PC-3 (cell line): Measurements from ENCODE around the gene CAMK1G. TPM values are rescaled to one million over a fixed set of nuclear protein-coding genes. Genes with fewer than 3 reads are reported as not detected.

ENCODE experiments used
- ATAC-seq: fragments of 200-7000 bp; cut with Tn5 transposase; 2 replicates; pipeline ENCODE4 v1.9.1; 2020; ENCODE audit warnings: mild to moderate bottlenecking, moderate library complexity
- BruUV-seq: library from RNA; stranded (reverse); fragments of 400-500 nt; replicated peaks from 2 replicates; lab custom pipeline; 2021; lab: Mats Ljungman, UMichigan
- CTCF ChIA-PET: fragments of 300-600 bp; sonication (Branson Sonifier 250); formaldehyde crosslinking; loops from one replicate; lab custom pipeline; 2022; ENCODE audit warnings: antibody characterized with exemption; lab: Charles Lee
- POLR2A ChIA-PET: fragments of 300-600 bp; sonication (Branson Sonifier 250); formaldehyde crosslinking; loops from one replicate; lab custom pipeline; 2022; ENCODE audit warnings: antibody characterized with exemption; ENCODE audit not compliant: unreplicated experiment; lab: Charles Lee
- DNase-seq: peaks from one replicate; pipeline ENCODE4 v3.0.0-alpha.2; 2015
- H2AFZ ChIP-seq: fragments of 300-600 bp; sonication (generic); 2 replicates; pipeline ENCODE4 v1.6.0; 2016; ENCODE audit warnings: antibody characterized with exemption, low read length
- H3F3A ChIP-seq: fragments of 300-600 bp; sonication (generic); one replicate; pipeline ENCODE4 v1.6.0; 2017; ENCODE audit warnings: antibody characterized with exemption, low read length, control low read depth, mild to moderate bottlenecking; ENCODE audit not compliant: unreplicated experiment
- H3K27ac ChIP-seq: fragments of 300-600 bp; sonication (generic); 2 replicates; pipeline ENCODE4 v1.5.1; 2016; ENCODE audit warnings: mild to moderate bottlenecking, low read length
- H3K27me3 ChIP-seq: fragments of 300-600 bp; sonication (generic); 2 replicates; pipeline ENCODE4 v1.6.1; 2016; ENCODE audit warnings: low read length, mixed read lengths
- H3K36me3 ChIP-seq: fragments of 300-600 bp; sonication (generic); 2 replicates; pipeline ENCODE4 v1.6.1; 2016; ENCODE audit warnings: low read depth, mixed run types, low read length, mixed read lengths
- H3K4me1 ChIP-seq: fragments of 300-600 bp; sonication (generic); 2 replicates; pipeline ENCODE4 v1.5.1; 2016; ENCODE audit warnings: low read length; ENCODE audit not compliant: insufficient read depth
- H3K4me2 ChIP-seq: fragments of 300-600 bp; sonication (generic); 2 replicates; pipeline ENCODE4 v1.6.0; 2016; ENCODE audit warnings: low read length
- H3K4me3 ChIP-seq: fragments of 300-600 bp; sonication (generic); 2 replicates; pipeline ENCODE4 v1.5.1; 2016; ENCODE audit warnings: mild to moderate bottlenecking, low read length, mixed read lengths
- H3K79me2 ChIP-seq: fragments of 300-600 bp; sonication (generic); 2 replicates; pipeline ENCODE4 v1.6.1; 2017; ENCODE audit warnings: low read length, mixed read lengths
- H3K9ac ChIP-seq: fragments of 300-600 bp; sonication (generic); 2 replicates; pipeline ENCODE4 v1.6.0; 2016; ENCODE audit warnings: mild to moderate bottlenecking, low read length
- H3K9me2 ChIP-seq: fragments of 300-600 bp; sonication (generic); replicated peaks from 2 replicates; pipeline ENCODE4 v1.6.1; 2016; ENCODE audit warnings: mixed run types, low read length, mixed read lengths
- H3K9me3 ChIP-seq: fragments of 300-600 bp; sonication (generic); 2 replicates; pipeline ENCODE4 v1.6.1; 2016; ENCODE audit warnings: low read length, mixed read lengths
- H4K20me1 ChIP-seq: fragments of 300-600 bp; sonication (generic); 2 replicates; pipeline ENCODE4 v1.6.1; 2016; ENCODE audit warnings: low read length, mixed read lengths
- CTCF ChIP-seq: fragments of 300-600 bp; sonication (generic); conservative IDR thresholded peaks from 2 replicates; pipeline ENCODE4 v1.5.1; 2017; ENCODE audit warnings: antibody characterized with exemption, low read depth, mild to moderate bottlenecking, low read length
- EZH2 ChIP-seq: fragments of 300-600 bp; sonication (generic); IDR thresholded peaks from one replicate; pipeline ENCODE4 v1.6.1; 2017; ENCODE audit warnings: antibody characterized with exemption, mild to moderate bottlenecking, low read length; ENCODE audit not compliant: unreplicated experiment
- EZH2phosphoT487 ChIP-seq: fragments of 300-600 bp; sonication (generic); IDR thresholded peaks from 2 replicates; pipeline ENCODE4 v1.6.1; 2018; ENCODE audit warnings: mild to moderate bottlenecking, antibody characterized with exemption, low read length, borderline replicate concordance
- intact Hi-C: fragments of 100-400 bp; cut with micrococcal nuclease; formaldehyde crosslinking; loops from 2 replicates; pipeline ENCODE4 v1.9.0; 2023
- total RNA-seq: library from RNA; depleted of rRNA; stranded (reverse); fragments of >200 nt; gene quantifications from 2 replicates; pipeline ENCODE4 v1.2.3, GENCODE V29; 2014

The CAMK1G gene
- total RNA-seq, 1 experiment from 2014 or later: not detected

- ChIA-PET CTCF (interaction anchor here (0.7 kb wide), 1 partner anchor 289 kb away, joined by 5 read pairs; no protein-coding TSS in a partner anchor), POLR2A (no interaction called here)
- no peak for DNase-seq
- ATAC-seq: no peak
- H3K9ac ChIP-seq: no peak overlapping the region
- no peaks in the 10 kb centered on the region for H3K27me3 ChIP-seq
- H3F3A ChIP-seq: peaks cover 20% of the 10 kb centered on the region
- H2AFZ ChIP-seq: no peak overlapping the region
- H3K4me1 ChIP-seq: peaks cover 68% of the 10 kb centered on the region
- H3K4me2 ChIP-seq: peak overlapping the region; percentile 97
- no peaks in the 10 kb centered on the region for H3K9me3 ChIP-seq
- H3K4me3 ChIP-seq: no peak overlapping the region
- H3K9me2 ChIP-seq: no peaks in the 10 kb centered on the region
- BruUV-seq: no TSS peak
- intact Hi-C loops: loop anchor here (1.0 kb wide), 1 partner anchor 47 kb away; no protein-coding TSS in a partner anchor
- H3K27ac ChIP-seq: no peak overlapping the region
- peaks cover 88% of the 10 kb centered on the region for H4K20me1 ChIP-seq
- peaks cover 99% of the 10 kb centered on the region for H3K79me2 ChIP-seq
- TF ChIP-seq EZH2 (no peak), CTCF (no peak), EZH2phosphoT487 (no peak)
- peaks cover 90% of the 10 kb centered on the region for H3K36me3 ChIP-seq
These were observed 62.3 kb downstream of the CAMK1G start for GRCh38 chr1:209645574-209646452.

GRCh38 chr1:209646558-209646957 lies 63.0 kb downstream of the CAMK1G start:
- DNase-seq (peak; percentile 56), ATAC-seq (no peak)
- Histone ChIP-seq H3K4me1 (peaks cover 71% of the 10 kb centered on the region), H3K36me3 (peaks cover 87% of the 10 kb centered on the region), H3K4me3 (peak overlapping the region; percentile 82), H3K9me2 (no peaks in the 10 kb centered on the region), H3K27me3 (no peaks in the 10 kb centered on the region), H3K9ac (no peak overlapping the region), H3K79me2 (peaks cover 100% of the 10 kb centered on the region), H3F3A (peaks cover 20% of the 10 kb centered on the region), H4K20me1 (peaks cover 86% of the 10 kb centered on the region), H2AFZ (no peak overlapping the region), H3K27ac (peak overlapping the region; percentile 38), H3K9me3 (no peaks in the 10 kb centered on the region), H3K4me2 (peak overlapping the region; percentile 97)
- ChIA-PET POLR2A (interaction anchor here (0.6 kb wide), 1 partner anchor 322 kb away, joined by 3 read pairs; no protein-coding TSS in a partner anchor), CTCF (no interaction called here)
- BruUV-seq: no TSS peak
- intact Hi-C loops: loop anchor here (1.0 kb wide), 1 partner anchor 47 kb away; no protein-coding TSS in a partner anchor
- TF ChIP-seq EZH2 (no peak), CTCF (peak; percentile 70), EZH2phosphoT487 (no peak)
